ENCODE data around the gene ZNF394.

ZNF394 gene

GRCh38 chr7:99504603-99505323 is 4.7 kb upstream of the ZNF394 start, which contains the start of gene ZKSCAN5:
ZKSCAN5 (plus strand) TSS chr7:99504662; CDS start chr7:99506045, 1,383 bp downstream.
- TF ChIP-seq YY1 (IDR thresholded peaks at IDR 0.05; ENCODE audit: low read depth) (peak; percentile 36; the same call in 1 of the 2 replicates), MAX (IDR thresholded peaks at IDR 0.05) (peak; percentile 31), CREB1 (IDR thresholded peaks at IDR 0.05; ENCODE audit: low read depth) (peak; percentile 73), EP300 (IDR thresholded peaks at IDR 0.05; ENCODE audit: borderline replicate concordance) (no peak), EGR1 (IDR thresholded peaks at IDR 0.05) (no peak), TAF1 (IDR thresholded peaks at IDR 0.05; ENCODE audit: low read depth) (peak; percentile 89; the same call in 1 of the 2 replicates)

DNA sequence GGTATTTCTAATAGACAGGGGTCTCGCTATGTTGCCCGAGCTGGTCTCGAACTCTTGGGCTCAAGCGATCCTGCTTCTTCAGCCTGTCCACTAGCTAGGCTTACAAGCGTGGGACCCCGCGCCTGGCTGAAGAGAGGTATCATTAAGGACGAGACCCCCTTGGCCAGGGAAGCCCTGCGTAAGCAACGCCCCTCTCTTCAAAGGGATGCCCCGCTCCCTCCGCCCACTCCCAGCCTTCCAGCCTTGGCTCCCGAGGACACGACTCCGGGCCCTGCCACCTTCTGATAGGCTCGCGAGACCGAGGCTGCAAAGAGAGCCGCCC is 4.2 kb upstream of the ZNF394 start:
- TF ChIP-seq ZBTB7A (IDR thresholded peaks at IDR 0.05; ENCODE audit: low read depth) (peak; percentile 81; the same call in 1 of the 2 replicates), TEAD4 (IDR thresholded peaks at IDR 0.05) (no peak), YY1 (IDR thresholded peaks at IDR 0.05; ENCODE audit: low read depth) (no peak), EGR1 (IDR thresholded peaks at IDR 0.05) (peak; percentile 63)

DNA sequence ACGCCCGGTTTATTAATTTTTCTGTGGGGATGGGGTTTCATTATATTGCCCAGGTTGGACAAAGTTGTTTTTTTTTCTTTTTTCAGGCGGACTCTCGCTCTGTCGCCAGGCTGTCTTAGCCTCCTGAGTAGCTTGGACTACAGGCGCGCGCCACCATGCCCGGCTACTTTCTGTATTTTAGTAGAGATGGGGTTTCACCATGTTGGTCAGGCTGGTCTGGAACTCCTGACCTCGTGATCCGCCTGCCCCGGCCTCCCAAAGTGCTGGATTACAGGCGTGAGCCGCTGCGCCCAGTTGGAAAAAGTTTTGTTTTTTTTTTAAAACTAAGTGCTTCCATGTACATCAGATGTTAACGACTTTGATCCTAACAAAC is 542 bp upstream of the ZNF394 start:
- TF ChIP-seq CEBPB (IDR thresholded peaks at IDR 0.05) (no peak), RAD21 (IDR thresholded peaks at IDR 0.05; ENCODE audit: low read depth) (no peak), CREB1 (IDR thresholded peaks at IDR 0.05; ENCODE audit: low read depth) (no peak), ZBTB7A (IDR thresholded peaks at IDR 0.05; ENCODE audit: low read depth) (no peak), TEAD4 (IDR thresholded peaks at IDR 0.05) (no peak), EGR1 (IDR thresholded peaks at IDR 0.05) (no peak), MAX (IDR thresholded peaks at IDR 0.05) (no peak), YY1 (IDR thresholded peaks at IDR 0.05; ENCODE audit: low read depth) (no peak), TAF1 (IDR thresholded peaks at IDR 0.05; ENCODE audit: low read depth) (no peak), FOXM1 (IDR thresholded peaks at IDR 0.05; ENCODE audit: borderline replicate concordance, low read depth) (no peak), NFIC (IDR thresholded peaks at IDR 0.05) (no peak), REST (IDR thresholded peaks at IDR 0.05; ENCODE audit: low read depth) (no peak), TCF12 (IDR thresholded peaks at IDR 0.05; ENCODE audit: low read depth) (no peak), EP300 (IDR thresholded peaks at IDR 0.05; ENCODE audit: borderline replicate concordance) (no peak)
- TF ChIP-seq, protein P1, sequence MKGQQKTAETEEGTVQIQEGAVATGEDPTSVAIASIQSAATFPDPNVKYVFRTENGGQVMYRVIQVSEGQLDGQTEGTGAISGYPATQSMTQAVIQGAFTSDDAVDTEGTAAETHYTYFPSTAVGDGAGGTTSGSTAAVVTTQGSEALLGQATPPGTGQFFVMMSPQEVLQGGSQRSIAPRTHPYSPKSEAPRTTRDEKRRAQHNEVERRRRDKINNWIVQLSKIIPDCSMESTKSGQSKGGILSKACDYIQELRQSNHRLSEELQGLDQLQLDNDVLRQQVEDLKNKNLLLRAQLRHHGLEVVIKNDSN (IDR thresholded peaks at IDR 0.05): no peak

DNA sequence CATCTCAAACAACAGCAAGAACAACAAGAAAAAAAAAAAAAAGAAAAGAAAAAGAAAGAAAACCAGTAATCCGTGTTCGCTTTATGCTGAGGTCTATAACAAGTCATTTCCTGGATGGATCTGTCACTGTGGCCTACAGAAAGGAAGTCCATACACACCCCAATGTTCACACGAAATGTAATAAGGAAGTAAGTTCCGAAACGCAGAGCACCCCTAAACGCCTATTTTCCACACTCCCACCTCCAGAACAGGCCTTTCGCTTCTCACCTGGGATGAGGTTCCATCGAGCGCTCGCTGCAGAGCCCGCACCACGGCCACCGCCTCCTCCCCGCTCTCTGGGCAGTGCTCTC is 735 bp downstream of the ZNF394 start:
- TF ChIP-seq MAX (IDR thresholded peaks at IDR 0.05) (no peak), FOXM1 (IDR thresholded peaks at IDR 0.05; ENCODE audit: borderline replicate concordance, low read depth) (no peak), EP300 (IDR thresholded peaks at IDR 0.05; ENCODE audit: borderline replicate concordance) (no peak), NFIC (IDR thresholded peaks at IDR 0.05) (no peak), TCF12 (IDR thresholded peaks at IDR 0.05; ENCODE audit: low read depth) (no peak)

- no peak for TF ChIP-seq TCF12 (IDR thresholded peaks at IDR 0.05; ENCODE audit: low read depth)
- no peak for TF ChIP-seq RAD21 (IDR thresholded peaks at IDR 0.05; ENCODE audit: low read depth)
- no peak for TF ChIP-seq YY1 (IDR thresholded peaks at IDR 0.05; ENCODE audit: low read depth)
- no peak for TF ChIP-seq REST (IDR thresholded peaks at IDR 0.05; ENCODE audit: low read depth)
- no peak for TF ChIP-seq ZBTB7A (IDR thresholded peaks at IDR 0.05; ENCODE audit: low read depth)
- TF ChIP-seq CEBPB (IDR thresholded peaks at IDR 0.05): no peak
- no peak for TF ChIP-seq TEAD4 (IDR thresholded peaks at IDR 0.05)
- no peak for TF ChIP-seq EP300 (IDR thresholded peaks at IDR 0.05; ENCODE audit: borderline replicate concordance)
- TF ChIP-seq MAX (IDR thresholded peaks at IDR 0.05): no peak
- TF ChIP-seq FOXM1 (IDR thresholded peaks at IDR 0.05; ENCODE audit: borderline replicate concordance, low read depth): no peak
- TF ChIP-seq NFIC (IDR thresholded peaks at IDR 0.05): no peak
Observed at GRCh38 chr7:99498546-99498944, 1.5 kb downstream of the ZNF394 start.

GRCh38 chr7:99497766-99498545 is 2.1 kb downstream of the ZNF394 start:
- TF ChIP-seq MAX (IDR thresholded peaks at IDR 0.05) (no peak), TEAD4 (IDR thresholded peaks at IDR 0.05) (no peak), YY1 (IDR thresholded peaks at IDR 0.05; ENCODE audit: low read depth) (no peak), FOXM1 (IDR thresholded peaks at IDR 0.05; ENCODE audit: borderline replicate concordance, low read depth) (no peak), RAD21 (IDR thresholded peaks at IDR 0.05; ENCODE audit: low read depth) (no peak), TCF12 (IDR thresholded peaks at IDR 0.05; ENCODE audit: low read depth) (no peak), ZBTB7A (IDR thresholded peaks at IDR 0.05; ENCODE audit: low read depth) (no peak), NFIC (IDR thresholded peaks at IDR 0.05) (no peak), EGR1 (IDR thresholded peaks at IDR 0.05) (no peak), CREB1 (IDR thresholded peaks at IDR 0.05; ENCODE audit: low read depth) (no peak), REST (IDR thresholded peaks at IDR 0.05; ENCODE audit: low read depth) (no peak), EP300 (IDR thresholded peaks at IDR 0.05; ENCODE audit: borderline replicate concordance) (no peak), CEBPB (IDR thresholded peaks at IDR 0.05) (no peak), TAF1 (IDR thresholded peaks at IDR 0.05; ENCODE audit: low read depth) (no peak)
- TF ChIP-seq, protein P1 (IDR thresholded peaks at IDR 0.05): no peak
